Subcutaneous adipose tissue (tissue), 4 donors: ENCODE data around the gene C1QL4. TPM values are rescaled to one million over a fixed set of nuclear protein-coding genes. Genes with fewer than 3 reads are reported as not detected.

ENCODE experiments used
- total RNA-seq, 4 donors: library from RNA; depleted of rRNA; stranded (reverse); fragments of >200 nt; gene quantifications; one replicate each; pipeline ENCODE4 v1.1.0, GENCODE V29; 2016
- TF ChIP-seq, protein P1 (sequence below): fragments of 450-650 bp; IDR thresholded peaks from one replicate; pipeline ENCODE4 v1.5.1; 2016; ENCODE audit warnings: low read depth, mild to moderate bottlenecking, control low read depth, antibody characterized with exemption, moderate library complexity

Gene C1QL4
- total RNA-seq, 4 donors from 2014 or later = not detected

DNA sequence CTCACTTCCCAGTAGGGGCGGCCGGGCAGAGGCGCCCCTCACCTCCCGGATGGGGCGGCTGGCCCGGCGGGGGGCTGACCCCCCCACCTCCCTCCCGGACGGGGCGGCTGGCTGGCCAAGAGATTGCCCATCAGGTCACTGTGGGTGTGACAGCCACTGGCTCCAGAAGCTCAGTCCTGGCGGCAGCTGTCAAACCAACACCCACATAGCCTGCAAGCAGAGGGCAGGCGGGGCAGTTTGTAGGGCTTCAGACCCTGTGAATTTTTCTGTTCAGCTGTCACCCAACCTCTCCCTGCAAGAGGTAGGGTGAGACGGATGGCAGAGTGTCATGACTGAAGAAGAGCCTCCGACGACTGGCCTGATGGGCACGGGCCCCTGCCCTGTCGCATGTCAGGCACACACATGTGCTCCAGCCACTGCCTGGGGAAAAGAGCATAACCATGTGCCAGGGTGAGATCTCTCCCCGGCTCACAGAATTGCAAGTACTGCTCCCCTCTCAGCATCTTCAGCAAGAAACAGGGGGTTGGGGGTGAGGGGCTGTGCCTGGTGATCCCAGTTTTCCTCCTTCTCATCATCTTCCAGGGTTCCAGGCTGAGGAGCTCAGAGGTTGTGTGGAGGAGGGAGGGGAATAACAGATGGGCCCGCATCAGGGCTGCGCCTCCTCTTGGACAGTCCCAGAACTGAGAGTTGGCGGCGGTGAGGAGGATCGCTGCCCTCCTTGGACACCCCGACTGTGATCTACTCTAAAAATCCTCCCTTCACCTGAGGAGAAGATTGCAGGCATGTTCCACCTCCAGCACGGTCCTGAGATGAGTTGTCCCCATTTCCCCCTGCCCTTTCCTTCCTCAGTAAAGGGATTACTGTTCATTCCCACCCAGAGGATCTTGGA is 53.2 kb downstream of the C1QL4 start:
- TF ChIP-seq, protein P1, sequence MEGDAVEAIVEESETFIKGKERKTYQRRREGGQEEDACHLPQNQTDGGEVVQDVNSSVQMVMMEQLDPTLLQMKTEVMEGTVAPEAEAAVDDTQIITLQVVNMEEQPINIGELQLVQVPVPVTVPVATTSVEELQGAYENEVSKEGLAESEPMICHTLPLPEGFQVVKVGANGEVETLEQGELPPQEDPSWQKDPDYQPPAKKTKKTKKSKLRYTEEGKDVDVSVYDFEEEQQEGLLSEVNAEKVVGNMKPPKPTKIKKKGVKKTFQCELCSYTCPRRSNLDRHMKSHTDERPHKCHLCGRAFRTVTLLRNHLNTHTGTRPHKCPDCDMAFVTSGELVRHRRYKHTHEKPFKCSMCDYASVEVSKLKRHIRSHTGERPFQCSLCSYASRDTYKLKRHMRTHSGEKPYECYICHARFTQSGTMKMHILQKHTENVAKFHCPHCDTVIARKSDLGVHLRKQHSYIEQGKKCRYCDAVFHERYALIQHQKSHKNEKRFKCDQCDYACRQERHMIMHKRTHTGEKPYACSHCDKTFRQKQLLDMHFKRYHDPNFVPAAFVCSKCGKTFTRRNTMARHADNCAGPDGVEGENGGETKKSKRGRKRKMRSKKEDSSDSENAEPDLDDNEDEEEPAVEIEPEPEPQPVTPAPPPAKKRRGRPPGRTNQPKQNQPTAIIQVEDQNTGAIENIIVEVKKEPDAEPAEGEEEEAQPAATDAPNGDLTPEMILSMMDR = no peak

Other genes with a start within 250 kb of the C1QL4 start
- 1 to 10 TPM in 1 of 4 donors, under 1 TPM in 3; 0.34 to 1.9 (median 0.46) TPM for gene DHH, start 242.4 kb downstream of the C1QL4 start, total RNA-seq
- gene LMBR1L, start 226.3 kb downstream of the C1QL4 start, total RNA-seq = 10 to 100 TPM; 25.6 to 94.2 (median 54.5) TPM
- 100 to 1,000 TPM; 246 to 719 (median 447) TPM for gene TUBA1B, start 205.8 kb downstream of the C1QL4 start, total RNA-seq
- gene TUBA1A, start 148.1 kb downstream of the C1QL4 start, total RNA-seq = 100 to 1,000 TPM in 3 of 4 donors, 10 to 100 TPM in 1; 51.6 to 213 (median 132) TPM
- 100 to 1,000 TPM in 2 of 4 donors, 10 to 100 TPM in 2; 65.9 to 177 (median 107) TPM for gene TUBA1C, start 72.1 kb downstream of the C1QL4 start, total RNA-seq
- under 1 TPM in 2 of 4 donors, not detected in 2; 0.19 to 0.88 TPM for gene PRPH, start 42.0 kb downstream of the C1QL4 start, total RNA-seq
- gene TROAP, start 13.9 kb downstream of the C1QL4 start, total RNA-seq = 1 to 10 TPM in 1 of 4 donors, under 1 TPM in 2, not detected in 1; 0.16 to 2.0 (median 0.88) TPM
- 1 to 10 TPM in 1 of 4 donors, not detected in 3; 1.8 TPM for gene DNAJC22, start 9.7 kb upstream of the C1QL4 start, total RNA-seq
- 10 to 100 TPM; 10.1 to 19.5 (median 12.3) TPM for gene SPATS2, start 30.3 kb upstream of the C1QL4 start, total RNA-seq
- not detected for gene KCNH3, start 201.8 kb upstream of the C1QL4 start, total RNA-seq
- gene MCRS1, start 231.0 kb upstream of the C1QL4 start, total RNA-seq = 10 to 100 TPM; 28.7 to 36.1 (median 32.5) TPM